K562 (cell line): ENCODE data around the gene ATP2A1. TPM values are rescaled to one million over a fixed set of nuclear protein-coding genes. Genes with fewer than 3 reads are reported as not detected.
A peak's percentile ranks its signal among the peaks of the same experiment; 100 is the strongest.

ENCODE experiments used
- AFF4 ChIP-seq: sonication (generic); formaldehyde crosslinking; IDR thresholded peaks from 2 replicates; pipeline ENCODE4 v1.8.0; 2023; ENCODE audit warnings: mild to moderate bottlenecking, missing genetic modification reagents
- BRD9 ChIP-seq: fragments of 450-650 bp; IDR thresholded peaks from 2 replicates; pipeline ENCODE4 v1.6.1; 2018; ENCODE audit warnings: low read depth; ENCODE audit not compliant: partially characterized antibody
- GTF2F1 ChIP-seq: IDR thresholded peaks from 2 replicates; pipeline ENCODE4 v1.6.1; 2011; ENCODE audit warnings: low read depth, low read length, improper control_type of control experiment
- HDAC2 ChIP-seq: fragments of 450-650 bp; IDR thresholded peaks from 2 replicates; pipeline ENCODE4 v1.6.1; 2016; ENCODE audit warnings: mild to moderate bottlenecking
- IFI16 ChIP-seq: fragments of 250-450 bp; sonication (Bioruptor Pico); IDR thresholded peaks from 2 replicates; pipeline ENCODE4 v2.1.2; 2022; ENCODE audit warnings: mild to moderate bottlenecking, inconsistent platforms
- MBD1 ChIP-seq: fragments of 250-450 bp; sonication (Bioruptor Pico); IDR thresholded peaks from 2 replicates; pipeline ENCODE4 v1.8.0; 2022; ENCODE audit warnings: inconsistent platforms
- NFIX ChIP-seq: fragments of 250-450 bp; sonication (Bioruptor Pico); IDR thresholded peaks from 2 replicates; pipeline ENCODE4 v1.4.0; 2020; ENCODE audit warnings: low read depth, mild to moderate bottlenecking, moderate library complexity
- NR2F6 ChIP-seq: fragments of 450-650 bp; formaldehyde crosslinking; IDR thresholded peaks from 2 replicates; pipeline ENCODE4 v1.4.0; 2020; ENCODE audit warnings: mild to moderate bottlenecking
- PHF20 ChIP-seq: fragments of 450-650 bp; IDR thresholded peaks from 2 replicates; pipeline ENCODE4 v1.6.1; 2018; ENCODE audit not compliant: partially characterized antibody
- PYGO2 ChIP-seq: fragments of 450-650 bp; IDR thresholded peaks from 2 replicates; pipeline ENCODE4 v1.6.1; 2016; ENCODE audit warnings: mild to moderate bottlenecking, missing genetic modification characterization, moderate library complexity, missing compliant biosample characterization
- RBM17 ChIP-seq: fragments of 200-400 bp; formaldehyde crosslinking; IDR thresholded peaks from 2 replicates; pipeline ENCODE4 v1.6.1; 2017; ENCODE audit warnings: low read depth, mild to moderate bottlenecking, low read length, borderline replicate concordance
- UBTF ChIP-seq, 2 experiments: IDR thresholded peaks; 2 replicates each; pipeline ENCODE4 v1.6.1; 2012; ENCODE audit warnings: improper control_type of control experiment in 2 of 2, low read depth in 2 of 2, low read length in 2 of 2, borderline replicate concordance in 1 of 2
- ZKSCAN1 ChIP-seq: fragments of 150-350 bp; IDR thresholded peaks from 2 replicates; pipeline ENCODE4 v1.6.1; 2016; ENCODE audit warnings: low read depth, low read length
- ZNF140 ChIP-seq: fragments of 250-450 bp; sonication (Bioruptor Pico); IDR thresholded peaks from 2 replicates; pipeline ENCODE4 v1.8.0; 2021; ENCODE audit warnings: moderate library complexity, mild to moderate bottlenecking, inconsistent platforms
- ZNF239 ChIP-seq: fragments of 250-450 bp; sonication (Bioruptor Pico); IDR thresholded peaks from 2 replicates; pipeline ENCODE4 v1.4.0; 2020; ENCODE audit warnings: mild to moderate bottlenecking
- ZNF717 ChIP-seq: fragments of 250-450 bp; sonication (Bioruptor Pico); IDR thresholded peaks from 2 replicates; pipeline ENCODE4 v1.5.0; 2021
- polyA plus RNA-seq, 8 experiments: library from polyadenylated mRNA; depleted of rRNA in 4 of 8; stranded (reverse) in 5 of 8; unstranded in 3 of 8; fragments of >200 nt; fragmentation: Nextera tagmentation in 2 of 8; fragmentation: Illumina TruSeq in 1 of 8; extraction: Ambion mirVana in 2 of 8; extraction: Trizol in 1 of 8; gene quantifications; 2 replicates each; pipeline versions ENCODE4 v1.2.1 to v1.2.3, GENCODE V29; 2011 to 2014; ENCODE audit warnings: inconsistent platforms in 1 of 8, missing spikeins in 1 of 8
- total RNA-seq, 7 experiments: library from RNA; depleted of rRNA in 6 of 7; stranded (reverse); fragments of >200 nt in 6 of 7; fragmentation: Illumina TruSeq in 2 of 7; extraction: Trizol in 2 of 7; gene quantifications; 2 replicates each; pipeline versions ENCODE4 v1.2.1 to v1.2.3, GENCODE V29; 2011 to 2021; ENCODE audit warnings: low replicate concordance in 1 of 7

ATP2A1 gene
- total and polyA plus RNA-seq, 9 of the 15 experiments (the other 6 are each of a cell fraction or from before 2014, with no cell fraction given), result 0.25 to 2.6 (median 0.65) TPM

GRCh38 chr16:28846080-28846932 lies 32.0 kb upstream of the ATP2A1 start, which contains the start of gene TUFM (continued):
- TF ChIP-seq AFF4 (CRISPR knock-in tag) (peak; percentile 75; the same call in 1 of the 2 replicates), RBM17 (no peak), UBTF (IDR thresholded peaks at IDR 0.05; ENCODE audit: borderline replicate concordance in 1 of 2, low read depth in 2 of 2, low read length in 2 of 2) (peak in 1 of 2 experiments; percentile 19; a peak in 2 of 4 replicates), GTF2F1 (no peak; the same call in 1 of the 2 replicates), IFI16 (CRISPR knock-in tag) (no peak), BRD9 (no peak), MBD1 (CRISPR knock-in tag) (no peak), ZNF140 (CRISPR knock-in tag) (no peak), PHF20 (peak; percentile 94), ZNF239 (CRISPR knock-in tag) (no peak; the same call in 1 of the 2 replicates), HDAC2 (peak; percentile 97), NFIX (CRISPR knock-in tag) (no peak), ZKSCAN1 (no peak; the same call in 1 of the 2 replicates), PYGO2 (tag) (no peak), NR2F6 (no peak), ZNF717 (CRISPR knock-in tag) (no peak)
